GM10248 (cell line): ENCODE measurements around the gene NOL4L.

Experiments used
- CTCF ChIA-PET: fragments of 300-600 bp; sonication (Branson Sonifier 250); formaldehyde crosslinking; extraction: SDS; loops from one replicate; lab custom pipeline; 2021; ENCODE audit warnings: antibody characterized with exemption; lab: Yijun Ruan, JAX
- POLR2A ChIA-PET: fragments of 350-650 bp; sonication (Branson Sonifier 250); formaldehyde crosslinking; extraction: SDS; loops from one replicate; lab custom pipeline; 2020; ENCODE audit warnings: antibody characterized with exemption; lab: Yijun Ruan, JAX
- DNase-seq: peaks from one replicate; pipeline ENCODE4 v3.0.0; 2012; ENCODE audit errors: extremely low spot score
- TF ChIP-seq, protein P1 (sequence below): IDR thresholded peaks from 2 replicates; pipeline ENCODE4 v1.5.1; 2012; ENCODE audit warnings: mild to moderate bottlenecking, low read depth; ENCODE audit errors: extremely low read depth, missing control alignments, control extremely low read depth

Gene NOL4L

DNA sequence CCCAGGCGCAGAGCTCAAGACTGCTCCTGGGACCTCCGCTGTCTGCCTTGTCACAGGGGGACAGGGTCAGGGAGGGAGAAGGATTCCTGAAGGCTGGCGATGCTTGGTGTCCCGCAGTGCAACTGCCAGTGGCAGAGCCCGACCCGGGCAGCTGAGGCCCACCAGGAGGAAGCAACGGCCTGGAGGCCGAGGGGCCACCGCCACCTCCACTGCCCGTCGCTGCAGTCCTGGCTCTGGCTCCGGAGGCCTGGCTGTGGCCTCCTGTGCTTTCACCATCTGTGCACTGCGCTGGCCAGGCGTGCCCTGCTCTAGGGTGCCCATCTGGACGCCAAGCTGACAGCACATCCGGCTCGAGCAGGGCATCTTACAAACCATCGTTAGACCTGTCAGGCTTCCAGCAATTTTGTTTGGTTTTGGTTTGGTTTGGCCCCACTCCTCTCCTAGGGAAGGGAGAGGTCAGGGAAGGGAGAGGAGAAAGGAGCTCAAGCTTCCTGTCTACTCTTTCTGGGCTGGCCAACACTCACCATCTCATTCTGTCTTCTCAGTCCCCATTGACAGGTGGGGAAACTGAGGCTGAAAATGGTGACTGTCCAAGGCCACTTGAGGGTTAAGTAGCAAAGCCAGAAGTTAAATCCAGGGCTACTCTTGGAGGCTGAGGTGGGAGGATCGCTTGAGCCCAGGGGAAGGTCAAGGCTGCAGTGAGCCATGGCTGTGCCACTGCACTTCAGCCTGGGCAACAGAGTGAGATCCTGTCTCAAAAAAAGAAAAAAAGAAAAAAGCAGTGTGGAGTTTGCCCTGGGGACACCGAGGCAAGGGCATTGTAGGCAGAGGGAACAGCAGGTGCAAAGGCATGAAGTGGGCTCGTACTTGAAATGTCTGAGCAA lies 37.7 kb upstream of the NOL4L start:
- CTCF ChIA-PET: no interaction called here
- TF ChIP-seq, protein P1, sequence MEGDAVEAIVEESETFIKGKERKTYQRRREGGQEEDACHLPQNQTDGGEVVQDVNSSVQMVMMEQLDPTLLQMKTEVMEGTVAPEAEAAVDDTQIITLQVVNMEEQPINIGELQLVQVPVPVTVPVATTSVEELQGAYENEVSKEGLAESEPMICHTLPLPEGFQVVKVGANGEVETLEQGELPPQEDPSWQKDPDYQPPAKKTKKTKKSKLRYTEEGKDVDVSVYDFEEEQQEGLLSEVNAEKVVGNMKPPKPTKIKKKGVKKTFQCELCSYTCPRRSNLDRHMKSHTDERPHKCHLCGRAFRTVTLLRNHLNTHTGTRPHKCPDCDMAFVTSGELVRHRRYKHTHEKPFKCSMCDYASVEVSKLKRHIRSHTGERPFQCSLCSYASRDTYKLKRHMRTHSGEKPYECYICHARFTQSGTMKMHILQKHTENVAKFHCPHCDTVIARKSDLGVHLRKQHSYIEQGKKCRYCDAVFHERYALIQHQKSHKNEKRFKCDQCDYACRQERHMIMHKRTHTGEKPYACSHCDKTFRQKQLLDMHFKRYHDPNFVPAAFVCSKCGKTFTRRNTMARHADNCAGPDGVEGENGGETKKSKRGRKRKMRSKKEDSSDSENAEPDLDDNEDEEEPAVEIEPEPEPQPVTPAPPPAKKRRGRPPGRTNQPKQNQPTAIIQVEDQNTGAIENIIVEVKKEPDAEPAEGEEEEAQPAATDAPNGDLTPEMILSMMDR: no peak
- POLR2A ChIA-PET: no interaction called here
- DNase-seq: no peak

DNA sequence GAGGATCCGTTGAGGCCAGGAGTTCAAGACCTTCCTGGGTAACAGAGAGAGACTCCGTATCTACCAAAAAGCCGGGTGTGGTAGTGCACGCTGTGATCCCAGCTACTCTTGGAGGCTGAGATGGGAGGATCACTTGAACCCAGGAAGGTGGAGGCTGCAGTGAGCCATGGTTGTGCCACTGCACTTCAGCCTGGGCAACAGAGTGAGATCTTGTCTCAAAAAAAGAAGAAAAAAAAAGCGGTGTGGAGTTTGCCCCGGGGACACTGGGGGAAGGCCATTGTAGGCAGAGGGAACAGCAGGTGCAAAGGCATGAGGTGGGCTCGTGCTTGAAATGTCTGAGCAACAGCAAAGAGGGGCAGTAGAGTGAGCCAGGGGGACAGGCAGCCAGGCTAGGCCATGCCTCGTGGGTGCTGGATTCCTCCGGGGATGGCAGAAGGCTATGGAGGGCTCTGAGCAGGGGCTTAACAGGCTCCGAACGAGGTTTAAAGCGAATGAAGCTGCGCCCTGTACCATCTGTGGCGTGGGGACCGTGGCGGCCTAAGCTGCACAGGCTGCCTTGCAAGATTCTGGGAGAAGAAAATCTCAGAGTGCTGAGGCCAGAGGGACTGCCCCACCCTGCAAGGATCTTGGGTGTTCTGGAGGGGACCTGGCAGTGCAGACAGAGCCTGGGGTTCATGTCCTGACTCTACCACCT lies 36.9 kb upstream of the NOL4L start:
- TF ChIP-seq, protein P1: no peak
- CTCF ChIA-PET: no interaction called here
- no peak for DNase-seq
- POLR2A ChIA-PET: no interaction called here

DNA sequence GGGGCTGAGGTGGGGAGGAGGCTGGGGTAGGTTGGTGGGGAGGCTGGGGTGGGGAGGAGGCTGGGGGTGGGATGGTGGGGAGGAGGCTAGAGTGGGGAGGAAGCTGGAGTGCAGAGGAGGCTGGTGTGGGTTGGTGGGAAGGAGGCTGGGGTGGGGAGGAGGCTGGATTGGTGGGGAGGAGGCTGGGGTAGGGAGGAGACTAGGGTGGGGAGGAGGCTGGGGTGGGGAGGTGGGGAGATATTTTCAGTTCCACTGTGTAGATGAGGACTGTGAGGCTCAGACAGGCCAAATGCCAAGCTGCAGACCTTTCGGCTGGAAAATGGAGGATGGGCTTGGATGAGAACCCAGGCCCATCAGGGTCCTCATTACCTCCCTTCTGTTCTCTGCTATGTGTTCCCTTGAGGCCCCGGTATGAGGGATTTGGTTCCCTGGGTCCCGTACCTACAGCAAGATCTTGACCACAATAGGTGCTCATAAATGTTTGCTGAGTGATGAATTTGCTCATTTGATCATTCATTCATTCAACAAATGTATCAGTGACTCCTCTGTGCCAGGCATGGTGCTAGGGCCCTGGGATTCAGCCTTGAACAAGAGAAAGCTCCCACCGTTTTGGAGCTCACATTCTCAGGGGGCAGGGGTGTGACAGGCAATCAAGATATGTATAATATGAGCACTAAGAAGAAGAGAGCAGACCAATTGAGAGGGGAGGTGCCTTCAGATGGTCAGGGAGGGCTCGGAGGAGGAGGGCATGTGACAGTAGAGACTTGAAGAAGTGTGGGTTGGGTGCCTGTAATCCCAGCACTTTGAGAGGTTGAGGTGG lies 36.1 kb upstream of the NOL4L start:
- ChIA-PET POLR2A (no interaction called here), CTCF (no interaction called here)
- TF ChIP-seq, protein P1: no peak
- peak; percentile 62 for DNase-seq

DNA sequence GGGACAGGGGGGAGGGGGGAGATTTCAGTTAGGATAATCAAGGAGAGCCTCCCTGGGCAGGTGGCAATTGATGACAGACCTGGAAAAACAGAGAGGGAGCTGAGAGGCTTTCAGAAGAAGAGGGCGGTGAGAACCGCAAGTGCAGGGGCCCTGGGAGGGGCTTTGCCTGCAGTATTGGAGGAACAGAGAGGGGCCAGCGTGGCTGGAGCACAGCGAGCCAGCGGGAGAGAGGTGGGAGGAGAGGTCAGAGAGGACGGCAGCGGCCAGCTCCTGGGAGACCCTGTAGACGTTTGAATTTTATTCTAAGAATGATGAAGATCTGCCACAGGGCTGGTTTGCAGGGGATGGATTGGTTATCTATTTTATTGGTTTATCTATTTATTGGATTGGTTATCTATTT lies 34.5 kb upstream of the NOL4L start:
- TF ChIP-seq, protein P1: no peak
- DNase-seq: no peak
- POLR2A ChIA-PET: no interaction called here
- CTCF ChIA-PET: interaction anchor here (1.0 to 1.2 kb wide), 2 partner anchors 8 to 15 kb away, joined by 3 read pairs; no protein-coding TSS in a partner anchor

DNA sequence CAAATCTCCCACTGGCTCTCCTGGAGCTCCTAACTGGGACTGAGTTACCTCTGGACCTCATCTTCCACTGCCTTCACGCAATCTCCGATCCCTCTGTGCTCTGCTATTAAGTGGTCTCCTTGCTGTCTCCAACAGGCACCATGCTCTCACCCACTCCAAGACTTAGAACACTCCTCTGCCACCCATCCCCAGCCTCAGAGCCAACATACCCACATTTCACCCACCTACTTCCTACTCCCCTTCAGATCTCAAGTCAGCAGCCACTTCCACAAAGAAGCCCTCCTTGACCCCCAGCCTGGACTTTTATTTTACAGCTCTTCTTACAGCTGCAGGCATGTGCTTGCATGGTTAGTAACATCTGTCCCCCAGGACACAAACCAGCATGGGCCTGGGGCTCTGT lies 29.6 kb upstream of the NOL4L start:
- ChIA-PET POLR2A (no interaction called here), CTCF (interaction anchor here (1.4 to 1.8 kb wide), 2 partner anchors 38 to 92 kb away, joined by 3 to 4 read pairs; no protein-coding TSS in a partner anchor)
- TF ChIP-seq, protein P1: no peak
- no peak for DNase-seq

DNA sequence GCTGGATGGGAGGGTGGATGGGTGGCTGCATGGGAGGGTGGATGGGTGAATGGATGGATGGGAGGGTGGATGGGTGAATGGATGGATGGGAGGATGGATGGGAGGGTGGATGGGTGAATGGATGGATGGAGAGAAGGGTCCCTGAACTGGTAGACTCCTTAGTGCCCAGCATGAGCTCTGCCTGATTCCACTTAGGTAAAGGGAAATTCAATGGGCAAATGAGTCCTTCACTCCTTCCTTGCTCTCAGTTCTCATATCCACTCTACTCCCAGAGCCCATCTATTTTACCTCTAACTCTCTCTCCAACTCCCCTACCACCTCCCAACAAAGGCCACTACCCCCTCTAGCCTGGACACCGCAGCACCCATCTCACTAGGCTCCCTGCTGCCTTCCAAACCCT lies 29.2 kb upstream of the NOL4L start:
- POLR2A ChIA-PET: no interaction called here
- TF ChIP-seq, protein P1: no peak
- CTCF ChIA-PET: interaction anchor here (1.8 kb wide), 1 partner anchor 38 kb away, joined by 4 read pairs; no protein-coding TSS in a partner anchor
- no peak for DNase-seq
